ENCODE results near the gene AR. TPM values are rescaled to one million over a fixed set of nuclear protein-coding genes. Genes with fewer than 3 reads are reported as not detected.

Gene AR
- total RNA-seq, 4 donors from 2014 or later, result 2.7 to 6.3 (median 4.3) TPM

DNA sequence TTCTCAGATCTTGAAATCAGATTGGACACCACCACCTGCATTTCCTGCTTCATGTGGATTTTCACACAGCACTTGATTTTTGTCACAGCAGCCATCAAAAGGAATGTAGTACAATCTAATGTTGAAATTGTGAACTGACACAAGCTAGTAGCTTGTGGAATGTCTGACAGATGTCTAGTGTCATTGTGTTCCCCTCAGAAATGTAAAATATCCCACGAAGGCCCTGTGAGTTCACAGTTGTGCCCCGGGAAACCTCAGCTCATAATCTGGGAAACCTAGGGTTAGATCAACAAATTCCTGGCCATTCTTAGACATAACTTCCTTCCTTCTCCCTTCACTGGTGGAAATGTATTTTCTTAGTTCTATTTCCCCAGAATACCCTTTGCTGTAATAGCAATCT is 205.7 kb downstream of the AR start:
- TF ChIP-seq EP300 (IDR thresholded peaks at IDR 0.05) (no peak), POLR2AphosphoS5 (IDR thresholded peaks at IDR 0.05) (no peak), POLR2A (IDR thresholded peaks at IDR 0.05; ENCODE audit: low read depth) (no peak)
- TF ChIP-seq, protein P1, sequence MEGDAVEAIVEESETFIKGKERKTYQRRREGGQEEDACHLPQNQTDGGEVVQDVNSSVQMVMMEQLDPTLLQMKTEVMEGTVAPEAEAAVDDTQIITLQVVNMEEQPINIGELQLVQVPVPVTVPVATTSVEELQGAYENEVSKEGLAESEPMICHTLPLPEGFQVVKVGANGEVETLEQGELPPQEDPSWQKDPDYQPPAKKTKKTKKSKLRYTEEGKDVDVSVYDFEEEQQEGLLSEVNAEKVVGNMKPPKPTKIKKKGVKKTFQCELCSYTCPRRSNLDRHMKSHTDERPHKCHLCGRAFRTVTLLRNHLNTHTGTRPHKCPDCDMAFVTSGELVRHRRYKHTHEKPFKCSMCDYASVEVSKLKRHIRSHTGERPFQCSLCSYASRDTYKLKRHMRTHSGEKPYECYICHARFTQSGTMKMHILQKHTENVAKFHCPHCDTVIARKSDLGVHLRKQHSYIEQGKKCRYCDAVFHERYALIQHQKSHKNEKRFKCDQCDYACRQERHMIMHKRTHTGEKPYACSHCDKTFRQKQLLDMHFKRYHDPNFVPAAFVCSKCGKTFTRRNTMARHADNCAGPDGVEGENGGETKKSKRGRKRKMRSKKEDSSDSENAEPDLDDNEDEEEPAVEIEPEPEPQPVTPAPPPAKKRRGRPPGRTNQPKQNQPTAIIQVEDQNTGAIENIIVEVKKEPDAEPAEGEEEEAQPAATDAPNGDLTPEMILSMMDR (IDR thresholded peaks at IDR 0.05), result no peak
- intact Hi-C loops (cut with DNase I), result no loop called here
- no peaks in the 10 kb centered on the region for H3K4me1 ChIP-seq
- DNase-seq (ENCODE audit: extremely low spot score), result no peak
- H3K27ac ChIP-seq (replicated peaks in 1 of 4), result no peak overlapping the region
- H3K9me3 ChIP-seq, result peaks cover 0 to 10% (median 0%) of the 10 kb centered on the region in 4 donors
- WGBS, result 26% methylated on average over 2 of the region's 2 CpGs
- no peaks in the 10 kb centered on the region for H3K27me3 ChIP-seq
- H3K36me3 ChIP-seq, result no peaks in the 10 kb centered on the region
- no peak overlapping the region for H3K4me3 ChIP-seq

DNA sequence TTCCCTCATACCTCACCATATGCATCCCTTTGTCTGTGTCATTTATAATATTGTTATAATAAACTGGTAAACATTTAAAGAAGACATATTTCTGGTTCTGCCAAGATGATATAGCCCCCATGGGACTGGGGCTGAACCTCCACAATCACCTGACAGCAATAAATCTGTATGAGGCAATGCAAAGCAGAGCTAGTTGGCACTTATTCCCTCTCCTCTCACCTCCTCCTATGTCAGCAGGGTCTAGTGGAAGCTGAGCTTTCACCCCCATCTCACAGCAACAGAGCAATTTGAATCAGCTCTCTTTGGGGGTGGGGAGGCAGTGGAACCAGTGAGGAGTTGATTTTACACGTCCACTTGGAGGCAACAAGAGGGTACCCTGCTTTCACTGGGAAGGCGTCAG is 206.9 kb downstream of the AR start:
- H3K9me3 ChIP-seq, result peaks cover 0 to 10% (median 0%) of the 10 kb centered on the region in 4 donors
- TF ChIP-seq, protein P1 (IDR thresholded peaks at IDR 0.05), result no peak
- TF ChIP-seq EP300 (IDR thresholded peaks at IDR 0.05) (no peak), POLR2AphosphoS5 (IDR thresholded peaks at IDR 0.05) (no peak), POLR2A (IDR thresholded peaks at IDR 0.05; ENCODE audit: low read depth) (no peak)
- DNase-seq (ENCODE audit: extremely low spot score), result no peak

DNA sequence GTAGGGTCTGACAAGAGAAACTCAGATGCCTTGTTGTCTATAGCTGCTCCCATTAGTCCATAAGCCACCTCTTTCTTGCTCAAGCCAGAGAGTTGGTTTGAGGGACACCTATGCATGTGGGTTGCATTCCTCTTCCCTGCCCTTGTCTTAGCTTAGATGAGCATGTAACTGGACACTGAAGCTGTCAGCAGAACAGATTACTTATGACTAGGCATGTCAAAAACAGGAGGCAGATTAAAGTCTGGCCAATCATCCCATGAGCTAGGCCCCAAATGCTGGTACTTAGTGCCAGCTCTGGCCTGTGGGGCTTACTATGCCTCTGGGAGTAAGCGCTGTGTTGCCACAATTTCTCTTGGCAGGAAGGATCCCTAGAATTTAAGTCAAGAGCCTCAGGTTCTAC is 215.2 kb downstream of the AR start:
- DNase-seq (ENCODE audit: extremely low spot score), result no peak
- H3K9me3 ChIP-seq, result no peaks in the 10 kb centered on the region
- H3K27me3 ChIP-seq, result no peaks in the 10 kb centered on the region
- no peak overlapping the region for H3K4me3 ChIP-seq
- no peak overlapping the region for H3K27ac ChIP-seq (replicated peaks in 1 of 4)
- no peaks in the 10 kb centered on the region for H3K36me3 ChIP-seq
- H3K4me1 ChIP-seq, result no peaks in the 10 kb centered on the region
- no peak for TF ChIP-seq EP300 (IDR thresholded peaks at IDR 0.05)
- no peak for TF ChIP-seq POLR2A (IDR thresholded peaks at IDR 0.05; ENCODE audit: low read depth)
- TF ChIP-seq POLR2AphosphoS5 (IDR thresholded peaks at IDR 0.05), result no peak
- TF ChIP-seq, protein P1 (IDR thresholded peaks at IDR 0.05), result no peak
- intact Hi-C loops (cut with DNase I), result no loop called here
- no CpG with 5 or more reads among the region's 1 CpG for WGBS

More for the DNA sequence above, 206.9 kb downstream of the AR start:
- Histone ChIP-seq H3K27ac (replicated peaks in 1 of 4) (no peak overlapping the region), H3K36me3 (no peaks in the 10 kb centered on the region), H3K4me1 (no peaks in the 10 kb centered on the region), H3K27me3 (no peaks in the 10 kb centered on the region), H3K4me3 (no peak overlapping the region)
- intact Hi-C loops (cut with DNase I), result no loop called here
- WGBS, result 49% methylated on average over 2 of the region's 2 CpGs

DNA sequence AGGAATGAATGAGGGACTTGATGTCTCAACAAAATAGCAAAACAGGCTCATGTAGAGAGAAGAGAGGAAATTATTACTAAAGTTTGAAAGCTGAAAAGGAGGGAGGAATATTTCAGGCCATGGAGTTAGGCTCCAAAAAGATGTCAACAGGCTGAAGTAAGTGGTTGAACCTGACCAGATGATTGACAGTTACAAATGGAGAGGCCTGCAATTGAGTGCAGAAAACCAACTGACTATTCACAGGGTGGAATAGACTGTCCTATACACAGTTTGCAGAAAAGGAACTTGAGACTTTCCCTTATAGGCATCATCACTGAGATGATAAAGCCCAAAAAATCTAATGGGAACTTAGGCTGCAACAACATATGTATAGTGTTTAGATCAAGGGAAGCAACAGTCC is 233.3 kb downstream of the AR start:
- H3K9me3 ChIP-seq, result no peaks in the 10 kb centered on the region
- intact Hi-C loops (cut with DNase I), result no loop called here

More for the DNA sequence above, 233.3 kb downstream of the AR start:
- Histone ChIP-seq H3K4me3 (no peak overlapping the region), H3K27me3 (no peaks in the 10 kb centered on the region), H3K4me1 (peaks cover 9 to 17% (median 14%) of the 10 kb centered on the region in 4 donors), H3K36me3 (no peaks in the 10 kb centered on the region), H3K27ac (replicated peaks in 1 of 4) (no peak overlapping the region)
- TF ChIP-seq POLR2A (IDR thresholded peaks at IDR 0.05; ENCODE audit: low read depth) (no peak), POLR2AphosphoS5 (IDR thresholded peaks at IDR 0.05) (no peak), EP300 (IDR thresholded peaks at IDR 0.05) (no peak)
- TF ChIP-seq, protein P1 (IDR thresholded peaks at IDR 0.05), result no peak
- no peak for DNase-seq (ENCODE audit: extremely low spot score)

Measured in esophagus muscularis mucosa (tissue), 4 donors.